Parathyroid adenoma (tissue), 2 donors: Measurements from ENCODE around the gene TMUB1.

Experiments
- H2AFZ ChIP-seq: fragments of 300-600 bp; sonication (generic); one replicate; pipeline ENCODE4 v1.7.0; 2017; ENCODE audit warnings: antibody characterized with exemption, mild to moderate bottlenecking
- H3K27ac ChIP-seq: fragments of 300-600 bp; sonication (generic); one replicate; pipeline ENCODE4 v1.7.0; 2017
- H3K27me3 ChIP-seq: fragments of 300-600 bp; sonication (generic); one replicate; pipeline ENCODE4 v1.7.0; 2017; ENCODE audit warnings: low read length; ENCODE audit not compliant: control insufficient read depth, insufficient read depth
- H3K36me3 ChIP-seq: fragments of 300-600 bp; sonication (generic); one replicate; pipeline ENCODE4 v1.7.0; 2017; ENCODE audit warnings: low read length; ENCODE audit not compliant: control insufficient read depth, insufficient read depth
- H3K4me1 ChIP-seq: fragments of 300-600 bp; sonication (generic); one replicate; pipeline ENCODE4 v1.7.0; 2017; ENCODE audit warnings: control low read depth
- H3K4me2 ChIP-seq: fragments of 300-600 bp; sonication (generic); one replicate; pipeline ENCODE4 v1.7.0; 2017; ENCODE audit warnings: low read length
- H3K4me3 ChIP-seq: fragments of 300-600 bp; sonication (generic); one replicate; pipeline ENCODE4 v1.7.0; 2017; ENCODE audit warnings: low read depth, low read length
- H3K79me2 ChIP-seq: fragments of 300-600 bp; sonication (generic); one replicate; pipeline ENCODE4 v1.7.0; 2017; ENCODE audit warnings: control low read depth
- H3K9ac ChIP-seq: fragments of 300-600 bp; sonication (generic); one replicate; pipeline ENCODE4 v1.7.0; 2017; ENCODE audit warnings: mild to moderate bottlenecking
- H3K9me3 ChIP-seq: fragments of 300-600 bp; sonication (generic); one replicate; pipeline ENCODE4 v1.7.0; 2017; ENCODE audit warnings: low read length; ENCODE audit not compliant: control insufficient read depth
- CTCF ChIP-seq: fragments of 300-600 bp; sonication (generic); IDR thresholded peaks from one replicate; pipeline ENCODE4 v1.7.0; 2017; ENCODE audit warnings: antibody characterized with exemption, mild to moderate bottlenecking
- donor health status: primary hyperparathyroidism.

TMUB1 gene

GRCh38 chr7:151122796-151123157 lies 39.5 kb upstream of the TMUB1 start:
- Histone ChIP-seq H3K27ac (no peak overlapping the region), H3K36me3 (no peaks in the 10 kb centered on the region)

GRCh38 chr7:151122276-151122675 lies 39.0 kb upstream of the TMUB1 start:
- Histone ChIP-seq H3K4me2 (no peak overlapping the region), H3K4me3 (no peak overlapping the region), H3K36me3 (no peaks in the 10 kb centered on the region), H3K4me1 (no peaks in the 10 kb centered on the region), H3K27me3 (no peaks in the 10 kb centered on the region), H3K9ac (no peak overlapping the region), H3K79me2 (peaks cover 17% of the 10 kb centered on the region), H2AFZ (no peak overlapping the region), H3K27ac (no peak overlapping the region), H3K9me3 (no peaks in the 10 kb centered on the region)
- no peak for TF ChIP-seq CTCF

More at GRCh38 chr7:151122796-151123157, 39.5 kb upstream of the TMUB1 start:
- no peak overlapping the region for H3K9ac ChIP-seq
- no peaks in the 10 kb centered on the region for H3K27me3 ChIP-seq
- no peak overlapping the region for H3K4me2 ChIP-seq
- peaks cover 17% of the 10 kb centered on the region for H3K79me2 ChIP-seq
- no peaks in the 10 kb centered on the region for H3K4me1 ChIP-seq
- no peak overlapping the region for H2AFZ ChIP-seq
- TF ChIP-seq CTCF, result no peak
- no peaks in the 10 kb centered on the region for H3K9me3 ChIP-seq
- H3K4me3 ChIP-seq, result no peak overlapping the region

- Histone ChIP-seq H2AFZ (no peak overlapping the region), H3K9me3 (no peaks in the 10 kb centered on the region), H3K36me3 (no peaks in the 10 kb centered on the region), H3K27ac (no peak overlapping the region), H3K4me2 (no peak overlapping the region), H3K9ac (no peak overlapping the region), H3K27me3 (no peaks in the 10 kb centered on the region), H3K4me1 (no peaks in the 10 kb centered on the region), H3K4me3 (no peak overlapping the region), H3K79me2 (peaks cover 19% of the 10 kb centered on the region)
- no peak for TF ChIP-seq CTCF
These were observed 38.3 kb upstream of the TMUB1 start for GRCh38 chr7:151121380-151122170.

GRCh38 chr7:151120896-151121295 lies 37.6 kb upstream of the TMUB1 start:
- Histone ChIP-seq H3K4me1 (peaks cover under 1% of the 10 kb centered on the region), H3K9me3 (no peaks in the 10 kb centered on the region), H3K27me3 (no peaks in the 10 kb centered on the region), H3K4me3 (no peak overlapping the region), H3K9ac (no peak overlapping the region), H3K79me2 (peaks cover 25% of the 10 kb centered on the region), H3K4me2 (no peak overlapping the region), H3K36me3 (no peaks in the 10 kb centered on the region), H3K27ac (no peak overlapping the region), H2AFZ (no peak overlapping the region)
- TF ChIP-seq CTCF, result no peak

- no peak overlapping the region for H3K4me2 ChIP-seq
- H3K9me3 ChIP-seq, result no peaks in the 10 kb centered on the region
- peaks cover 2% of the 10 kb centered on the region for H3K4me1 ChIP-seq
- no peak overlapping the region for H2AFZ ChIP-seq
- no peaks in the 10 kb centered on the region for H3K36me3 ChIP-seq
- no peaks in the 10 kb centered on the region for H3K27me3 ChIP-seq
- H3K4me3 ChIP-seq, result no peak overlapping the region
- H3K9ac ChIP-seq, result no peak overlapping the region
- no peak for TF ChIP-seq CTCF
- H3K79me2 ChIP-seq, result peaks cover 21% of the 10 kb centered on the region
- H3K27ac ChIP-seq, result no peak overlapping the region
These were observed 36.6 kb upstream of the TMUB1 start for GRCh38 chr7:151119902-151120301.
